Activated gamma-delta T cell treated with Interleukin-2 at 50 U/mL for 16 hours (primary cell): ENCODE measurements around the gene DAGLA.

Experiments used
- DNase-seq: peaks from one replicate; pipeline ENCODE4 v3.0.0-alpha.2; 2020

DAGLA gene

DNA sequence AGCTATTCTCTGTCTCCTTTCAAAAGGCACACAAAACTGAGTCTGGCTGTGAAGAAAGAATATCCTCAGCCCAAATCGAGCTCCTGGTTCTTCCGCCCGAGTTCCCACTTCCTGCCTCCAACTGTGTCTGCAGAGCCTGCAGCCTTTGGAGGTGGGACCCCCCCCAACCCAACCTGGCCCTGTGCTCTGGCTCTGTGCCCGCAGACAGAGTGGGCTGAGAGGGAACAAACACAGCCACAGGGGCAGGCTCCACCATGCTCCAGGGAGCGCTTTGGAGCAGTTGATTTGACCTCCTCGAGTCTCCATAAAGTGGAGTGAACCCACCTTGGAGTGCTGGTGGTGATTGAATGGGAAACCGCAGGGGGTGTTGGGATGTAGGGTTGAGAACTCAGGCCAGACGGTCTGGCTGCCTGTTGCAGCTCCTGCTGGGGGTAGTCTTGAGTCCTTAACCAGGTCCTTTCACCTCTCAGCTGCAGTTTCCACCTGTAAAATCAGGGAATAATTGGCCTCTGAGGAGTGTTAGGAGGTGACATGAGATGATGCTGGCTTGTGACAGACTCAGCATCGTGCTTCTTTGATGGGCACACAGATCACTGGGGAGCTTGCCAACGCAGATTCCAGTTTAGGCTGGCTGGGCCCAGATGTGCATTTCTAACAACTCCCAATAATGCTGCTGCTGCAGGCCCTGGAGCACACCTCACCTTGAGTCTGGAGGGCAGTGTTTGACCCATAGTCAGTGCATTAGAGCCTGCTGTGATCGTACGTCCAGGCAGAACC is 11.4 kb downstream of the DAGLA start:
- DNase-seq, result no peak

GRCh38 chr11:61693922-61694601 is 13.9 kb downstream of the DAGLA start:
- no peak for DNase-seq

DNA sequence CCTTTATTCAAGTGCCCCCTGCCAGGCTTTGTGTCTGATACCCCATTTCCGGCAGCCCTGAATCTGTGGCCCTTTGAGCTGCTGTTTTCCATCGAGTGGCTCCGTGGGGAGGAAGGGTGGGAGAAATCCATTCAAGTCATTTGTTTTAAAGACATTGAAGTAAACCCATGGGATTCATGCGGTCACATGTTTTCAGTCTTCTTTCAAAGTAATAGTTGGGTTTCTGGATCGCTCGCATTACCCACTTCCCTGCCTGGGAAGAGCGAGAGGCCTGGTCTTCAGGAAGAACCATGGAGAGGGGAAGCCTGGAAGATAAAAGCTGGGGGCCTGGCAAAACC is 14.4 kb downstream of the DAGLA start:
- DNase-seq, result no peak

DNA sequence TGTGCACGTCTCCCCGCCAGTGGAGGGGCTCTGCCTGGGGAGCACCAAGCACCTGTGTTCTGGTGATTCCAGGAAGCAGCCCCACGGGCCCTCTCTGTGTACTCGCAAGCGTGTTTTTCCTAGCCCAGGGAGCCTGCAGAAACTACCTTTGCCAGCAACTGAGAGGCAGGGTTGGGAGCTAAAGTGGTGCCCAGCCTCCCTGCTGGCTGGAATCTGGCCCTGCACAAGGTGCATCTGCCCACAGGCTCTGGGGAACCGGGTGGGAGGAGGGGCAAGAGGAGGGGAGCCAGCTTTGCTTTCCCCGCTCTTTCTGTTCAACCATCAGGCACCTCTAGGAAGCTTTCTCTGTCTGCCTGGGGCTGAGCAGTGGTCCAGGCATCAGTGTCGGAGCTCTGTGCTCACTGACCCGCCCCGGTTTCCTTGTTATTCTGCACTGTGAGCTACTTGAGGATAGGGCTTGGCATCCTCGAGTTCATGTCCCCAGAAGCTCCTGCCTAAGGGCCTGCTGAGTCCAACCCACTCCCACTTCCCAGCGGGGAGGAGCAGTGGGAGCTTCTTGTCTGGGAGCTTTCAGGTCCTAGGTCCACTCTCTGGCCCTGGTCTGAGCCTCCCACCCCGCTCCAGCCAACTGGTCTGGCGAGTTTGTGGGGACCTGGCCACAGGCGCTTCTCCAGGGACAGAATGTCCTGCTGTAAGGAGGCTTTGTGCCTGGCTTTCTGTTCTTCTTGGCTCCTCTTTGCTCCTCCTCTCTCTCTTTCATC is 14.9 kb downstream of the DAGLA start:
- DNase-seq, result no peak

DNA sequence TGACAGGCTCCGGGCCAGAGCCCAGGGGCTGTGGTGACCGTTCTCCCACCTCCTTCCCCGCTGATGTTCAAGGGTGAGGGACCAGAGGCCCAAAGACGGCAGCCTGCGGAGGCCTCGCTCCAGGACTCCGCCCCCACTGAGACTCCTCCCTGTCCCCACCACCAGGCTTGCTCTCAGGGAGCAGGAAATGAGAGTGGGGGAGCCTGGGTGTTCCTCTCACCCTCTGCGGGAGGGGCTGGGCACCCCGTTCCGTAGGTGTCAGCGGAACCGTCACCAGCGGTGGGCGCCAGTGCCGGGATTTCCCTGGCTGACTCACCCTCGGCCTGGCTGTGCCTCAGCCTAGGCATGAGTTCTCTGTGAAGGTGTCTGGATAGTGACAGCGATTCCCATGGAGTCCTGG is 15.7 kb downstream of the DAGLA start:
- peak; percentile 83 for DNase-seq

GRCh38 chr11:61696602-61697001 is 16.4 kb downstream of the DAGLA start:
- DNase-seq, result no peak

- DNase-seq, result no peak
Measured at GRCh38 chr11:61697078-61697502, 16.9 kb downstream of the DAGLA start.

DNA sequence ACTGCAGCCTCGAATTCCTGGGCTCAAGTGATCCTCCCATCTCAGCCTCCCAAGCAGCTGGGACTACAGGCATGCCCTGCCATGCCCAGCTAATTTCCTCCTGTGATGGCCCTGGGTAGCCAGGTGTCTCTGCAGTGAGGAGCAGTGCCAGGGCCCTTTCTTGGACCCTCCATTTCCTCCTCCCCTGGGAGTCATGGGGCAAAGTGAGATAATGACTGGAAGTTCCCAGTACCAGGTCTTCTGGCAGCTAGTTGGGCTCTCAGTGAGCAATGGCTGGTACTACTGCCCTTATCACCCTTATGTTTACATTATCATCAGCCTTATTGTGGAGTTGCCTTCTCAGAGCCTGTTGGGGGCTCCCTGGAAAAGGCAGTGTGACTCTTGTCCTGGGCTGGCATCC is 17.6 kb downstream of the DAGLA start:
- no peak for DNase-seq

GRCh38 chr11:61698173-61698948 is 18.2 kb downstream of the DAGLA start:
- no peak for DNase-seq

DNA sequence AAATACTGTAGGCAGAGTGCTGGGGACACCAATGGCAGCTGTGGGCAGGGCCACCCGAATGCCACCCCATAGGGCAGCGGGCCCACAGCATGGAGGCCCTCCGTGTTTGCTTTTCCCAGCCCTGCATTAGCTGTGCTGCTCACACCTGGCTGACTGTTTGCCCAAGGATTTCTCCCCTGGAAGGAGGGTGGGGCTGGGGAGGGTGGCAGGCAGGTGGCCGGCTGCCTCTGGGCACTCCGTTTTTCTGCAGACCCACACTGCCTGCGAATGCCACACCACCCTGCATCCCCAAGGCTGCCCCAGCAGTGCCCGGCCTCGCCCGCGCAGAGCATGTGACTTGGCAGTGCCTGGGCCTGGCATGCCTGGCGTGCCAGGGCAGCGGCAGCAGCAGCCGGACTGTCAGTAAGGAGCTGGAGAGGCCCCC is 19.6 kb downstream of the DAGLA start:
- DNase-seq, result no peak

DNA sequence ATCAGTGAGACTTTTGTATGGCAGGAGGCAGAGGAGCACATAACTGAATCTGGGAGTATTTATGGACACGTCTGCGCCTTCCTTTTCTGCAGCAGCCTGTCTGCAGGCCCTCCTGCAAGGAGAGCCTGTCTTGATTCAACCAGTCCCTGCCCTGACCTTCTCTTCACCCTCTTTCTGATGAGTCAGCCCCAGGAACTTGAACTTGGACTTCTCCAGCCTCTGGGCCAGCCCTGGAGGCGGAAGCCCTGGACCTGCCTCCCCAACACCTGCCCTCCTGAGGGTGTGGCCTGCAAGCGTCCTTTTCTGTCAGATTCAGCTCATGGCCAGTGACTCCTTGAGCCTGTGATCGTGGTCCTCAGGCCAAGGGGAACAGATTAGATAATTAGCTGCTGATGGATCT is 20.0 kb downstream of the DAGLA start:
- DNase-seq, result no peak

DNA sequence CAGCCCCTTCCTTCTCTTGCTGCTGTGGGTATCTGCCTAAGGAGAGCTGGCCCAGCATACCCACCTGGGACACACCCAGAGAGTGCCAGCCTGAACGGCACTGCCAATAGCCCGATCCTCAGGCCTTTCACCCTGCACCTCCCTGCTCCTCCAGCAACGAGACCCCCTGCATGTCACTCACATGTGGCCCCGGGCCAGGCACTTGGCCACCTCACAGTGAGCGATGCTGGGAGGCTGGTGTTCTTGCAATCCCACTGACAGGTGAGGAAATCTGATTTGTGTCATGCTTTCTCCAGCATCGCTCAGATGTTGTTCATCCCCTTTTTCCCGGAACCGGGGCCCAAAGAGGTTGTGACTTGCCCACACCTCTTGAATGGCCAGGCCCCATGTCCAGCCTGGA is 20.5 kb downstream of the DAGLA start:
- no peak for DNase-seq

GRCh38 chr11:61701242-61701886 is 21.2 kb downstream of the DAGLA start:
- no peak for DNase-seq

GRCh38 chr11:61702701-61703312 is 22.6 kb downstream of the DAGLA start:
- no peak for DNase-seq

GRCh38 chr11:61704838-61705237 is 24.6 kb downstream of the DAGLA start:
- DNase-seq, result no peak

- DNase-seq, result no peak
Measured at GRCh38 chr11:61706452-61707400, 26.5 kb downstream of the DAGLA start.

- DNase-seq, result no peak
Measured at GRCh38 chr11:61707574-61707973, 27.4 kb downstream of the DAGLA start.

DNA sequence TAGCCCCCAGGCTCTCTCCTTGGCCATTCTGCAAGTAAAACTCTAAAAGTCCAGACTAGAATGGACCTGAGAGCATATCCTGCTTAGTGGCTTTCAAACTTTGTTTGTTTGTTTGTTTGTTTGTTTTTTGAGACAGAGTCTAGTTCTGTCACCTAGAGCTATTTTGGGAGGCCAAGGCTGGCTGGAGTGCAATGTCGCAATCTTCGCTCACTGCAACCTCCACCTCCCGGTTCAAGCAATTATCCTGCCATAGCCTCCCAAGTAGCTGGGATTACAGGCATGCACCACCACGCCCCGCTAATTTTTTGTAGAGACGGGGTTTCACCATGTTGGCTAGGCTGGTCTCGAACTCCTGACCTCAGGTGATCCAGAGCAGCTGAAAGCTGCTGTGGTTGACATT is 28.9 kb downstream of the DAGLA start:
- no peak for DNase-seq

DNA sequence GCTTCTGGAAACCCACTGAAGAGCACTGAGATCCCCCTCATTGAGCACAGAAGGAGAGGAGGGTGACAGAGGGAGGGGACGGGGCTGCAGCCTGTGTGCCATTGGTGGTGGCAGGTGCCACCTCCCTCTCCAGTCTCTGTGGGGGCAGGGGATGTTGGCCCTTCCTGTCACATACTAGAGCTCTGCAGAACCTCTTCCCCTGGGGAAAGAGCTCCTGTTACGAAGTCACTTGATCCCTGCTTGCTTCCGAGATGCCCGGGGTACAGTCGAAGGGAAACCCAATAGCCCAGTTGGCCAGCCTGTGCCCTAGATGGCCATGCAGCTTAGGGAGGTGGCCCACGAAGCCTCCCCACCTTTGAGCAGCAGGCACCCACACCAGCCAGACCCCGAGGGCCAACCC is 29.4 kb downstream of the DAGLA start:
- no peak for DNase-seq

DNA sequence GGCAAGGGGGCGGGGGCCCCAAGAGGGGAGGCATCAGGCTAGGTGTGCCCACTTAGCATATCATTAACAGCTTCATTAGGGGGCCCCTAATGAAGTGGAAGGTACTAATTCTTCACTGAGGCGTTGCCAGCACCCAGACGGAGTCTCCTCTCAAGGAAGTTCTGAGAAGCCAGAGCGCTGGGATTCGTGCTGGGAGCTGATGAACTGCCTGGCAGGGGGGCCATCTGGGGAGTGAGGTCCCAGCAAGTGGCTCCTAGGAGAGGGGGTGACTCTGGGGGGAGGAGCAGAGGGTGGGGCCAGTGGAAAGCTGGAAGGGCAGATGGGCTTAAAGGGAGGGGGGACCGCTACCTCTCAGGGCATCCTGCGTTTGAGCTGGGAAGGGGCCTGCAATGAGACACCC is 29.8 kb downstream of the DAGLA start:
- DNase-seq, result no peak

DNA sequence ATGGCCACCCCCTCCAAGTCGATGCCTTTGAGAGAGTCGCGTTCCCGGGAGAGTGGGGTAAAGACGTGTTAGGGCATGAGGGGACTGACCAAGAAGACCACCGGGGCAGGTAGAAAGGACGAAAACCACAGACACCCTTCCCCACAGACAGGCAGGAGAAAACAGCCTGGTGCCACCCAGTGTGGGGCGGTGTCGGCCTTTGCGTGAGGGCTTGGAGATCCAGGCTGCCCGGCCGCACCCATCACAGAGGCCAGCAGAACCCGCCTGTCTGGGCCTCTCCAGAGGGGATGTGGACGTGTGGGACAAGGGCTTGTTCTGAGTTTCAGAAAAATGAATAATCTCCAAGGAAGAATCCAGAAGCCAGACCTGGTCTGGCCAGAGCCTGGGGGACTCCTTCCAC is 30.8 kb downstream of the DAGLA start:
- no peak for DNase-seq
